Psoas muscle (tissue), 8 donors: ENCODE measurements around the gene UBAP1. TPM values are rescaled to one million over a fixed set of nuclear protein-coding genes. Genes with fewer than 3 reads are reported as not detected.
A peak's percentile ranks its signal among the peaks of the same experiment; 100 is the strongest.
"Not testable (repeated sequence)": the region's sequence is repeated elsewhere in the genome, so short reads cannot be mapped to it uniquely, and the experiment has no call there.

Experiments
- ATAC-seq, 4 donors: fragments of 200-7000 bp; cut with Tn5 transposase; one replicate each; pipeline ENCODE4 v1.9.1; 2020; ENCODE audit warnings: moderate library complexity in 3 of 4, mild to moderate bottlenecking in 2 of 4
- DNase-seq, 2 donors: peaks; one replicate each; pipeline ENCODE4 v3.0.0-alpha.2; 2020
- H3K27ac ChIP-seq: fragments of 200-600 bp; one replicate; pipeline ENCODE4 v1.8.0; 2022
- H3K27me3 ChIP-seq, 3 donors: fragments of 200-600 bp in 1 of 3; one replicate each; pipeline versions ENCODE4 v1.6.1 to v1.8.0; 2013 to 2022; ENCODE audit warnings: low read length in 2 of 3, mild to moderate bottlenecking in 2 of 3, moderate library complexity in 1 of 3; ENCODE audit not compliant: insufficient read depth in 3 of 3
- H3K36me3 ChIP-seq, 2 donors: fragments of 200-600 bp in 1 of 2; one replicate each; pipeline versions ENCODE4 v1.6.1 to v1.8.0; 2013 to 2022; ENCODE audit warnings: low read depth in 1 of 2, mild to moderate bottlenecking in 1 of 2, moderate library complexity in 1 of 2; ENCODE audit not compliant: insufficient read depth in 1 of 2
- H3K4me1 ChIP-seq: fragments of 200-600 bp; one replicate; pipeline ENCODE4 v1.8.0; 2022
- H3K4me3 ChIP-seq: fragments of 200-600 bp; one replicate; pipeline ENCODE4 v1.8.0; 2022; ENCODE audit warnings: mild to moderate bottlenecking
- H3K9me3 ChIP-seq: fragments of 200-600 bp; one replicate; pipeline ENCODE4 v1.8.0; 2022
- WGBS, 3 donors: extraction: QIAGEN DNeasy Blood & Tissue Kit; methylation state at CpG; one replicate each; pipeline versions ENCODE4 v1.1.6 to v1.1.7; 2013; 5-methylcytosine and 5-hydroxymethylcytosine counted together
- intact Hi-C, 2 donors: fragments of 100-400 bp; cut with DNase I; formaldehyde crosslinking; loops; one replicate each; pipeline versions ENCODE4 v1.11.0 to v1.14.2; 2022
- polyA plus RNA-seq, 3 donors: library from polyadenylated mRNA; stranded (reverse); fragments of 200-250 nt; gene quantifications; one replicate each; pipeline ENCODE4 v1.2.3, GENCODE V29; 2013
- total RNA-seq, 4 donors: library from RNA; stranded (reverse); fragmentation: NEBNext Ultra II Directional in 2 of 4; extraction: Animal tissue kit (Norgen Biotek cat#: 25700) in 2 of 4; gene quantifications; one replicate each; pipeline versions ENCODE4 v1.2.1 to v1.2.4, GENCODE V29; 2021 to 2023
- TF ChIP-seq, protein P1 (sequence below): fragments of 200-600 bp; IDR thresholded peaks from one replicate; pipeline ENCODE4 v1.8.0; 2022; ENCODE audit warnings: antibody characterized with exemption
- donor health status: healthy with polysubstance abuse.
- donor health status: DM: no; HTN: no; CAD: no; lungs with moderate emphysema.
- donor health status: Bipolar disorder and iron deficiency.
- donor health status: healthy.
- donor health status: DM: yes; HTN: yes; CAD: no.
- donor health status: DM: no; HTN: no; CAD: no.
- donor health status: DM: no; HTN: no; CAD: no.
- donor health status: DM: yes; HTN: yes; CAD: no.

UBAP1 gene
- total and polyA plus RNA-seq, 7 donors: 55.8 to 203 (median 89.6) TPM

DNA sequence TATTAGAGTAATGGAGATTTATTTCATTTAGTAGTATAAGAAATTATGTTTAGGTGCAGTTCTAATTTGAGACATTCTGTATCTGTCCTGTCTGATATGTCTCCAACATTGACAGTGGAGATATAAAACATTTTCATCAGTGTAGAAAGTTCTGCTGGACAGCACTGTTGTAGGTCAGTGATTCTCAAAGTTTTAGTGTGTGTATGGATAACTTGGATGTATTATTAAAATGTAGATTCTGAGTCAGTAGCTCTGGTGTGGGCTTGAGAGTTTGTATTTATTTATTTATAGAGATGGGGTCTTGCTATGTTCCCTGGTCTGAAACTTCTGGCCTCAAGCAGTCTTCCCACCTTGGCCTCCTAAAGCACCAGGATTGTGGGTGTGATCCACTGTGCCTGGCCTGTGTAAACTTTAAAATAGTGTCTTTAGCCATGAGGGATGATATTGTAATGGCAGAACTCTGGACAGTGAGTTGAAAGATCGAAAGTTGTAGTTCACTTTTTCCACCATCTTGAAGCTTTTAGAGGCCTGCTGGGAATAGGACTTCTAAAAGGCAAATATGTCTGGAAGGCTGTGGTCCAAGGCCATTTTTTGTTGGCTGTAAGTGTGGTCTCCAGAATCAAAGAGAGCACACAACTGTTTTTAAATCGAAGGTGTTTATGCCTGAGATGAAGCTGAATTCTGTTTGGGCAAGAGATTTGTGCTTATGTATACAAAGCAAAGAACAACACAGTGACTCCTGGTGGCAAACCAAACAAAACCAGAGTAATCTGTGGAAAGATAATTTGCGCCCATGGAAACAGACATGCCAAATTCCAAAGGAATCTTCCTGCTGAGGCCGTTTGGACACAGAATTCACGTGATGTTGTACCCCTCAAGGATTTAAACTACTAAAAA is 12.4 kb downstream of the UBAP1 start:
- TF ChIP-seq, protein P1, sequence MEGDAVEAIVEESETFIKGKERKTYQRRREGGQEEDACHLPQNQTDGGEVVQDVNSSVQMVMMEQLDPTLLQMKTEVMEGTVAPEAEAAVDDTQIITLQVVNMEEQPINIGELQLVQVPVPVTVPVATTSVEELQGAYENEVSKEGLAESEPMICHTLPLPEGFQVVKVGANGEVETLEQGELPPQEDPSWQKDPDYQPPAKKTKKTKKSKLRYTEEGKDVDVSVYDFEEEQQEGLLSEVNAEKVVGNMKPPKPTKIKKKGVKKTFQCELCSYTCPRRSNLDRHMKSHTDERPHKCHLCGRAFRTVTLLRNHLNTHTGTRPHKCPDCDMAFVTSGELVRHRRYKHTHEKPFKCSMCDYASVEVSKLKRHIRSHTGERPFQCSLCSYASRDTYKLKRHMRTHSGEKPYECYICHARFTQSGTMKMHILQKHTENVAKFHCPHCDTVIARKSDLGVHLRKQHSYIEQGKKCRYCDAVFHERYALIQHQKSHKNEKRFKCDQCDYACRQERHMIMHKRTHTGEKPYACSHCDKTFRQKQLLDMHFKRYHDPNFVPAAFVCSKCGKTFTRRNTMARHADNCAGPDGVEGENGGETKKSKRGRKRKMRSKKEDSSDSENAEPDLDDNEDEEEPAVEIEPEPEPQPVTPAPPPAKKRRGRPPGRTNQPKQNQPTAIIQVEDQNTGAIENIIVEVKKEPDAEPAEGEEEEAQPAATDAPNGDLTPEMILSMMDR: peak; percentile 12
- DNase-seq (no peak), ATAC-seq (no peak)
- intact Hi-C loops: no loop called here
- no peaks in the 10 kb centered on the region for H3K9me3 ChIP-seq
- peak overlapping the region; percentile 12 for H3K27ac ChIP-seq
- no peak overlapping the region for H3K4me3 ChIP-seq
- H3K36me3 ChIP-seq: peaks cover 0 to 3% of the 10 kb centered on the region in 2 donors
- peaks cover 46% of the 10 kb centered on the region for H3K4me1 ChIP-seq
- 47 to 61% (median 53%) methylated on average over 5 of the region's 5 CpGs for WGBS, 3 donors
- H3K27me3 ChIP-seq: no peaks in the 10 kb centered on the region

DNA sequence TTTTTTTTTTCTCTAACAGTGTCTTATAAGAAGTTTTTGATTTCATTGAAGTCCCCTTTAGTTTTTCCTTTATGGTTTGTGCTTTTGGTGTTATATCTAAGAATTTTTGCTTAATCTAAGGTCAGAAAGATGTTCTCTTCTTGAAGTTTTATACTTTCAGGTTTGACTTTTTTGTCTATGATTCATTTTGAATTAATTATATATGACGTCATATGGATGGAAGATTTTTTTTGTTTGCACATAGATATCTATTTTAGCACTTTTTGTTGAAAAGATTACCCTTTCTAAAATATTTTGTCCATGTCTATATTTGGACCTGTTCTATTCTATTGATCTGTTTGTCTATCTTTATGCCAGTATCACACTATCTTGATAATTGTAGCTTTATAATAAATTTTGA is 16.3 kb downstream of the UBAP1 start:
- H3K9me3 ChIP-seq: no peaks in the 10 kb centered on the region
- peaks cover 21% of the 10 kb centered on the region for H3K4me1 ChIP-seq
- H3K27ac ChIP-seq: no peak overlapping the region
- no peak for ATAC-seq
- H3K4me3 ChIP-seq: no peak overlapping the region
- WGBS, 3 donors: 69 to 84% (median 74%) methylated on average over 1 of the region's 1 CpG
- H3K27me3 ChIP-seq: no peaks in the 10 kb centered on the region
- TF ChIP-seq, protein P1: no peak
- intact Hi-C loops: loop anchor here in 1 of 2 donors (5.0 kb wide), 1 partner anchor 42 kb away; no protein-coding TSS in a partner anchor
- no peak for DNase-seq
- H3K36me3 ChIP-seq: peaks cover 0 to 6% of the 10 kb centered on the region in 2 donors

DNA sequence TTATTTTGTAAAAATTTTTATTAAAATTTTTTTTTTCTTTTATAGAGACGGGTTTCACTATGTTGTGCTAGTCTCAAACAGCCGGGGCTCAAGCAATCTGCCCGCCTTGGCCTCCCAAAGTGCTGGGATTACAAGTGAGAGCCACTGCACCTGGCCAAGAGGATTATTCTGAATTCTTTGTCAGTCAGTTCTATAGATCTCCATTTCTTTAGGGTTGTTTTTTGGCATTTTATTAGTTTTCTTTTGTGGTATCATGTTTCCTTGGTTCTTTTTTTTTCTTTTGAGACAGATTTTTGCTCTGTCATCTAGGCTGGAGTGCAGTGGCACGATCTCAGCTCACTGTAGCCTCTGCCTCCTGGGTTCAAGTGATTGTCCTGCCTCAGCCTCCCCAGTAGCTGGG is 18.4 kb downstream of the UBAP1 start:
- not testable (repeated sequence) for H3K27ac ChIP-seq, ATAC-seq, H3K36me3 ChIP-seq, H3K4me3 ChIP-seq, DNase-seq, H3K27me3 ChIP-seq, H3K9me3 ChIP-seq
- peaks cover 12% of the 10 kb centered on the region for H3K4me1 ChIP-seq
- intact Hi-C loops: loop anchor here in 1 of 2 donors (5.0 kb wide), 1 partner anchor 40 kb away; no protein-coding TSS in a partner anchor
- 77 to 85% (median 80%) methylated on average over 4 of the region's 4 CpGs for WGBS, 3 donors

DNA sequence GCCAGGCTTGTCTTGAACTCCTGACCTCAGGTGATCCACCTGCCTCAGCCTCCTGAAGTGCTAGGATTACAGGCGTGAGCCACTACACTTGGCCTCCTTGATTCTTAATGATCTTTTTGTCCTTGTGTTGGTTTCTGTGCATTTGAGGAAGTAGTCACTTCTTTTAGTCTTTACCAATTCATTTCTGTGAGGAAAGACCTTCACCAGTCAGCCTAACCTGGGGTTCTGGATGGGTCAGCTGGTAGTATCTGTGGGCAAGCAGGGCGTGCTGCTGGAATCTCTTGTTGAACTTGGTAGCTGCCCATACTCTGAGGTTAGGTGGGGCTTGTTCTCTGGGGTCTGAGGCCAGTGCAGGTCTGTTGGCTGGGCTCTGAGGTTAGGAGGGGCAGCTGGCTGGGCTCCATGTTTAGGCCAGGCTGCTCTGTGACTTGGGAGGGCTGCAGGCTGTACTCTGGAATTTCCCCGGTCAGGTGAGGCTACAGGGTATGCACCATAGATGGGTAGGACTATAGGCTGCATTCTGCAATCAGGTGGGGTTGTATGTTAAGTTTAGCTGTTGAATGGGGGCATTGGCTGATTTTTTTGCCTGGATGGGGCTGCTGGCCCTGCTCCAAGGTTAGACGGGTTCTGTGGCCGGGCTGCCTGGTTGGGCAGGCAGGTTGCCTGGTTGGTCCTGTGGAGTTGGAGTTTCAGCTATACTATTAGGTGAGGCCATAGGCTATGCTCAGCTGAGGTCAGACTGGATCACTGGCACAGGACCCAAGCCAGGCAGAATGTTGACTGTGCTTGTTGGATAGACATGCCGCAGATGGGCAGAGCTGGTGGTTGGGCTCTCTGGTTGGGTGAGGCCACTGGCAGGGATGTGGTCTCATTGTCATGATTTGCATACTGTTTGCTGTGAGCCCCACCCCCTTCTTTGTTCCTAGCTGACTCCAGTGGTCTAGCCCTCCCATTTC is 19.2 kb downstream of the UBAP1 start:
- Histone ChIP-seq H3K27ac (no peak overlapping the region), H3K4me3 (no peak overlapping the region), H3K36me3 (peaks cover 0 to 6% of the 10 kb centered on the region in 2 donors), H3K27me3 (no peaks in the 10 kb centered on the region), H3K4me1 (peaks cover 9% of the 10 kb centered on the region), H3K9me3 (no peaks in the 10 kb centered on the region)
- DNase-seq (no peak), ATAC-seq (peak; percentile 32 to 59 (median 43))
- intact Hi-C loops: loop anchor here in 1 of 2 donors (5.0 kb wide), 1 partner anchor 39 kb away; no protein-coding TSS in a partner anchor
- TF ChIP-seq, protein P1: no peak
- WGBS, 3 donors: 63 to 82% (median 79%) methylated on average over 6 of the region's 6 CpGs
